K562 (cell line): Measurements from ENCODE around the gene ARAP1. TPM values are rescaled to one million over a fixed set of nuclear protein-coding genes. Genes with fewer than 3 reads are reported as not detected.

ENCODE experiments used
- ARID1B ChIP-seq: fragments of 450-650 bp; IDR thresholded peaks from 2 replicates; pipeline ENCODE4 v1.6.1; 2016; ENCODE audit warnings: antibody characterized with exemption, mild to moderate bottlenecking, inconsistent platforms
- ATF3 ChIP-seq, 2 experiments: fragments of 450-650 bp in 1 of 2; sonication (generic) in 1 of 2; formaldehyde crosslinking in 1 of 2; IDR thresholded peaks in 1 of 2; conservative IDR thresholded peaks in 1 of 2; 2 replicates each; pipeline versions ENCODE4 v1.6.1 to v1.8.1; 2016 to 2023; ENCODE audit warnings: mild to moderate bottlenecking in 2 of 2, moderate library complexity in 2 of 2, inconsistent platforms in 1 of 2, missing genetic modification reagents in 1 of 2
- ATF7 ChIP-seq: fragments of 450-650 bp; IDR thresholded peaks from 2 replicates; pipeline ENCODE4 v1.7.1; 2014; ENCODE audit warnings: mild to moderate bottlenecking, moderate library complexity
- E2F8 ChIP-seq: fragments of 450-650 bp; IDR thresholded peaks from 2 replicates; pipeline ENCODE4 v1.7.1; 2018; ENCODE audit warnings: mild to moderate bottlenecking, low read depth; ENCODE audit not compliant: partially characterized antibody
- HDAC2 ChIP-seq: fragments of 450-650 bp; IDR thresholded peaks from 2 replicates; pipeline ENCODE4 v1.6.1; 2016; ENCODE audit warnings: mild to moderate bottlenecking
- ILK ChIP-seq: fragments of 450-650 bp; IDR thresholded peaks from 2 replicates; pipeline ENCODE4 v1.6.1; 2016; ENCODE audit warnings: missing genetic modification characterization, low read depth, mild to moderate bottlenecking, missing compliant biosample characterization, moderate library complexity, borderline replicate concordance
- JUND ChIP-seq, 2 experiments: IDR thresholded peaks; 2 replicates in 1 of 2; 3 replicates in 1 of 2; pipeline ENCODE4 v1.6.1; 2011; ENCODE audit warnings: borderline replicate concordance in 2 of 2, low read depth in 2 of 2, low read length in 2 of 2, improper control_type of control experiment in 1 of 2, missing biosample characterization in 1 of 2, missing genetic modification characterization in 1 of 2, missing genetic modification reagents in 1 of 2
- PRDM10 ChIP-seq: fragments of 450-650 bp; IDR thresholded peaks from 2 replicates; pipeline ENCODE4 v1.6.1; 2018; ENCODE audit not compliant: partially characterized antibody
- SMARCA4 ChIP-seq: fragments of 450-650 bp; IDR thresholded peaks from 2 replicates; pipeline ENCODE4 v1.6.1; 2016
- STAG1 ChIP-seq: sonication (generic); formaldehyde crosslinking; IDR thresholded peaks from 2 replicates; pipeline ENCODE4 v1.5.0; 2020; ENCODE audit warnings: missing genetic modification reagents, borderline replicate concordance
- polyA plus RNA-seq, 8 experiments: library from polyadenylated mRNA; depleted of rRNA in 4 of 8; stranded (reverse) in 5 of 8; unstranded in 3 of 8; fragments of >200 nt; fragmentation: Nextera tagmentation in 2 of 8; fragmentation: Illumina TruSeq in 1 of 8; extraction: Ambion mirVana in 2 of 8; extraction: Trizol in 1 of 8; gene quantifications; 2 replicates each; pipeline versions ENCODE4 v1.2.1 to v1.2.3, GENCODE V29; 2011 to 2014; ENCODE audit warnings: inconsistent platforms in 1 of 8, missing spikeins in 1 of 8
- total RNA-seq, 7 experiments: library from RNA; depleted of rRNA in 6 of 7; stranded (reverse); fragments of >200 nt in 6 of 7; fragmentation: Illumina TruSeq in 2 of 7; extraction: Trizol in 2 of 7; gene quantifications; 2 replicates each; pipeline versions ENCODE4 v1.2.1 to v1.2.3, GENCODE V29; 2011 to 2021; ENCODE audit warnings: low replicate concordance in 1 of 7

Gene ARAP1
- total and polyA plus RNA-seq, 9 of the 15 experiments (the other 6 are each of a cell fraction or from before 2014, with no cell fraction given), result 0.23 to 67.0 (median 24.6) TPM

GRCh38 chr11:72744474-72744873 is 7.7 kb downstream of the ARAP1 start (continued):
- TF ChIP-seq E2F8, result no peak
- no peak for TF ChIP-seq ILK
- TF ChIP-seq ARID1B, result peak; percentile 29; the same call in 1 of the 2 replicates
- peak; percentile 40; the same call in 1 of the 2 replicates for TF ChIP-seq ATF3 (IDR thresholded peaks at IDR 0.05)
- no peak for TF ChIP-seq ATF3 (CRISPR knock-in tag; conservative IDR thresholded peaks at IDR 0.05)
- peak; percentile 90 for TF ChIP-seq PRDM10
- no peak for TF ChIP-seq STAG1 (CRISPR knock-in tag)
- TF ChIP-seq SMARCA4, result no peak
- no peak for TF ChIP-seq HDAC2
- TF ChIP-seq JUND (IDR thresholded peaks at IDR 0.05; ENCODE audit: borderline replicate concordance, low read depth, low read length), result peak; percentile 62
- no peak for TF ChIP-seq JUND (tag; IDR thresholded peaks at IDR 0.05; ENCODE audit: borderline replicate concordance, low read depth, low read length)
- TF ChIP-seq ATF7, result peak; percentile 15; the same call in 1 of the 2 replicates
